ENCODE results near the gene GOLPH3.

- TF ChIP-seq CTCF (IDR thresholded peaks at IDR 0.05) (no peak), POLR2A (IDR thresholded peaks at IDR 0.05) (no peak)
Observed at GRCh38 chr5:32132757-32133156, 41.4 kb downstream of the GOLPH3 start.
